Measurements from ENCODE around the gene RABL2B.

The RABL2B gene

DNA sequence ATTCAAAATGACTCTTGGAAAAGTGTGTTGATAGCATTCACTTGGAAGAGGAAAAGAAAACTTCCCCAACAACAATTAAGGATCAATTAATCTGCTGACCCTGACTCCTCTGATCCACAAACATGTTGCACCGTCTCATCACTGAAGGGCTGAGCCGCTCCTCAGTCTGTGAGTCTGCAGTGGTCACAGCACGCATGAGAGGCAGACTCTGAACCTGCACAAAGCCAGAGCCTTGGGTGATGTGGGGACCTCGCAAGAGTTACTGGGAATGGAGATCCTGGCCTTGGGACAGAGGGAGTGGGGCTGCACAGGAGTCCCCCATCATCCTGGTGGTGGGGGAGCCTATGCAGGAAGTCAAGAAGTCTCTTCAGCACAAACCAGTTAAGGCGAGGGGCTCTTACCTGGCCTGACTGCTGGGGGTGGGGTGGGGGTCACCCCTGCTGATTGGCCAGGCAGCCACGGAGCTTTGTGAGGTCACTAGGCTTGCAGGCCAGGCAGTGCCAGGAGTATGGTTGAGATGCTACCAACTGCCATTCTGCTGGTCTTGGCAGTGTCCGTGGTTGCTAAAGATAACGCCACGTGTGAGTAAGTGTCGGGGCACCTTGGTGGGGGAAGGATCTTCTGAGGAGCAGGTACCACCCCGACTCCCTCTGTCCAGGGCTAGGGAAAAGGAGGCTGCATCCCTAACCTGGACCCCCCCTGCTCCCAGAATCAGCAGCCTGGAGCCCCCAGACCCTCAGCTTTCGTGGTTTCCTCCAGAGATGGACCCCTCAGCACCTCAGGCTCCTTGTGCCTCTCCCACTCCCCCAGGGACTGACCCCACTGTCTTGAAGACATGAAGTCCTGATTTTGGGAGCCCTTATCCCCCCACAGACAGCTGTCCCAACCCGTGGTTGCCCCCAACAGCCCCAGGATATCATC lies 45.4 kb downstream of the RABL2B start, which contains the start of gene ACR:
Gene ACR, plus strand, starts transcription at position 477 of the 921 bp plus-strand sequence. Its CDS starts 32 bp downstream, at position 509.
- no peak for DNase-seq

DNA sequence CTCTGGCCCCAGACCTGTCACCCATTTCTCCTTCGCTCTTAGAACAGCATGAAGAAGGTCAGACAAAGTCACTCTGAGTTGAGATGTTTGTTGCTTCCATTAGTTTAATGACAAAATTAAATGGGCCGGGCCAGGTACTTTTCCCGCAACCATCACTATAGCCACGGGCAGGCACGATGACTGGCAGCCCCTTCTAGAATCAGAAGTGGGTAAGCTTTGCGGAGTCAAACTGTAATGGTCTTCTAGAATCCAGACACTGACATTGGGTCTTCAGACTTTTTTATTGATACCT lies 47.8 kb downstream of the RABL2B start:
- DNase-seq, result no peak

DNA sequence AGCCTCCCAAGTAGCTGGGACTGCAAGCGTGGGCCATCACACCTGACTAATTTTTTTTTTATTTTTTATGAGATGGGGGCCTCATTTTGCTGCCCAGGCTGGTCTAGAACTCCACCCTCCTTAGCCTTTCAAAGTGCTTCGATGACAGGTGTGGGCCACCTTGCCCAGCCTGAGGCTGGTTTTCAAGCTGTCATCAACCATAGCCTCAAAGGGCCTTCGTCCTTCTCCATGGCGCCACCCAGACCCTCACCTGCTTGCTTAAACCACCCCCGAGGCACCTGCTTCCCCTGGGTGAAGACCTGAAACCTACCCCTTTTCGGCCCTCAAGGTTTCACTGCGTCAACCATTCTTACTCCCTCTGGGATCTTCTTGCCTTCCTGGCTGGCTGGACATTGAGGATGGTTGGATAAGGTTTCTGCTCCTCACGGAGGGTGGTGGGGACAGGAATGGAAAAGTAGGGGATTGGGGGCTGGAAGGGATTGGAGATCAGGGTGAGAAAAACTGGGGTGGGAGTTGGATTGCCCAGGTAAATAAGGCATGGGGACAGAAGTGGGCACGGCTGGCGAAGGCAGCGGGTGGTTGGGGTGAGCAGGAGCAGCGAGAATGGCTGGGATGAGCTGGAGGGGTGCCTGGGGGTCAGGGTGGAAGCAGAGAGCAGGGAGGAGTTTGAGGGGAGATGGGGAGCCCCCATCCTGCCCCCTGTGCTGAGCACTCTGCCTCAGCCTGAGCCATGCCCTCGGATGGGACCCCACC lies 48.3 kb downstream of the RABL2B start:
- no peak for DNase-seq

DNA sequence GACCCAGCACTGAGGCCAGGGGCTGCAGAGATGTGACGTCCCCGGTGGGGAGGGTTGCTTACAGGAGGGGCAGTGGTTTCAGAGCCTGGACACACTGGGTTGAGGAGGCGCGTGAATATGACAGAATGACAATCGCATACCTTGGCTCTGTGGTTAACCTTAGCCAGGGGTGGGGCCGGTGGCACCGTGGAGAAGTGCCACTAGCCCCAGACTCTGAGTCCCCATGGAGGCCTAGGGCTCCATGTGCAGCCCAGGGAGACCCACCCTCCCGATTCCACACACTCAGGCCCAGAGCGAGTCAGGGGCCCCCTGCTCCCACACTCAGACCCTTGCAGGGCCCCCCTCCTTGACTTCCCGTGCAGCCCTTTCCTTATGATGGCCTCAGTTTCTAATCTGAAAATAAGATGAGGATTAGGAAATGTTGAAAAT lies 49.1 kb downstream of the RABL2B start:
- no peak for DNase-seq

DNA sequence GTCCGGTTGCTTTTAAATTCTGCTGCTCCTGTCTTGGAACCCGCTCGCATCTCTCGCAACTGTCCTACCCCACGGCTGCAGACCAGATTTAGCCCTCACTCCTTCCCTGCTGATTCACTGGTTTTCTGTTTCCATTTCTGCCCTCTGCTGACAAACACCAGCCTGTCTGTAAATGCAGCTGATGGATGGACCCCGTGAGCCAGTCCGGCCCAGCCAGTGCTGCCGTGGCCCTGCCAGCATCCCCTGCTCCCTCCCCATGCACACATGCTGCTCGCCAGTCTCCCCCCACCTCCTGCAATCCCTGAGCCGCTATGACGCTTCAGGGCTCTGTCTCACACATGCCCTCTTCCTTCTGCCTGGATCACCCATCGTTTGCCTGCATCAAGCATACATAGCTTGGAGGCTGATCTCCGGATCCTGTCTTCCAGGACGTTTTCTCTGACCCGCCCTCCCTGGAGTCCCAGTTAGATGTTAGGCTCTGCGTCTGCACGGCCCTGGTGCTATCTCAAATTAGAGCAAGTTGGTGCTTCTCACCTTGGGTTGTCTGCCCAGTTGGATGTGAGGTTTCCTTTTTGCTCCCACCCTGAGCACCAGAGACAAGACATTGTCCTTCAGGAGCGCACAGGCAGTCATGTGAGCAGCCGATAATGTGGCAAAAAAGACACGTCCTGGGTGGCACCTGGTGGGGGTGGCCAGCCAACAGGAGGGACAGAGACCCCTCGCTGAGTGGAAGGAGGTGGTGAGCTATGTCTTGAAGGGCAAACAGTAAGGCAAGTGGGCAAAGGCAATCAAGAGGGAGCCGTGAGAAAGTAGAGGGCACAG lies 49.7 kb downstream of the RABL2B start:
- no peak for DNase-seq

DNA sequence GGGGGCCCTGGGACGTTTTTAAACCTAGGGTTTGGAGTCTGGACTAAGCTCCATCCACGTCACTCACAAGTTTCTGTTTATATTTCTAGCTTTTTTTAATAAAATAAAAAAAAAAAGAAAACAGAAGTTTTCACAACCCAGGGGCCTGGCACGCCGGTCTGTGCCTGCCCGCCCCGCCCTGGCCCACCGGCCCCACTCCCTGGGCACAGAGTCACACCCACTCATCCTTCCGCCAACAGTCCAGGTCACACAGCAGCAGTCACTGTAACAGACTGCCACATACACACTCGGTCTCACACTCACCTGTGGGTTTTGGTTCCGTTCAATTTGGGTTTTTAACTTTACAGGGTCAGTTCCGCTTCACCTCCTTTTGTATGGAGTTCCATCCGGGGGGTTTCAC lies 50.8 kb downstream of the RABL2B start:
- DNase-seq, result no peak

DNA sequence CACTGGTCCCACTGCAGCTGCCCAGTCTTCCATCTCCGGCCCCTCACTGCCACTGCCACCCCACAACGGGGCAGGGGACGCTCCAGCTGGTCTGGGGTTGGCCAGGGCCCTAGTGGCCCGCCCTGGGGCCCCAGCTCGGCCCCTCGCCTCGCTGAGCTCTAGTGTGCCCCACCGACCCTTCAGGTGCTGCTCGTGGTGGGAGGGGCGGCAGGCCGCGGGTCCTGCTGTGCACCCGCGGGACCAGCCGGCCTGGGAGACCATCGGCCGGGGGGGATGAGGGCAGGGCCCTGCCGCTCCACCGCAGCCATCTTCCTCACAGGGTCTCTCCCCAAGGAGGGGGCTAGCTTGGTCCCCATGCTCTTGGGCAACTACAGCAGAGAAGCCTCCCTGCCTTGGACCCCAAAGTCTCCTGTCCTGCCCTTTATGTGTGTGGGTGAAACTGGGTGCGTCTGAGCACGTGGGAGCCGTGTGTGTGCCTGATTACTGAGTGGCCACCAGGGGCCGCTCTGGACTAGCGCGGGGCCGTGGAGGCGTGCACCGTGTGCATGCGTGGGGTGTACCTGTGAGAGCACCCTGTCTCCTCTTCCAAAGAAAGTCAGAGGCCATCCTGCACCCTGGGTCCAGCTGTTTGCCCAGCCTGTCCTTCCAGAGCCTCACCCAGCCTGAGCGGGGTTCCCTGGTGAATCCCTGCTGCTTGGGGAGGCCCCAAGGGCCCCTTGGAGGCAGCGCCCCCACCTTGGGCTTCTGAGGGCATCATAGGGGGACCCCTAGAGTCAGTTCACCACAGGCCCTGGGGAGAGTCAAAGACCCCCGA lies 51.4 kb downstream of the RABL2B start:
- DNase-seq, result peak in 4 of 5 donors; percentile 36 to 54 (median 53)

DNA sequence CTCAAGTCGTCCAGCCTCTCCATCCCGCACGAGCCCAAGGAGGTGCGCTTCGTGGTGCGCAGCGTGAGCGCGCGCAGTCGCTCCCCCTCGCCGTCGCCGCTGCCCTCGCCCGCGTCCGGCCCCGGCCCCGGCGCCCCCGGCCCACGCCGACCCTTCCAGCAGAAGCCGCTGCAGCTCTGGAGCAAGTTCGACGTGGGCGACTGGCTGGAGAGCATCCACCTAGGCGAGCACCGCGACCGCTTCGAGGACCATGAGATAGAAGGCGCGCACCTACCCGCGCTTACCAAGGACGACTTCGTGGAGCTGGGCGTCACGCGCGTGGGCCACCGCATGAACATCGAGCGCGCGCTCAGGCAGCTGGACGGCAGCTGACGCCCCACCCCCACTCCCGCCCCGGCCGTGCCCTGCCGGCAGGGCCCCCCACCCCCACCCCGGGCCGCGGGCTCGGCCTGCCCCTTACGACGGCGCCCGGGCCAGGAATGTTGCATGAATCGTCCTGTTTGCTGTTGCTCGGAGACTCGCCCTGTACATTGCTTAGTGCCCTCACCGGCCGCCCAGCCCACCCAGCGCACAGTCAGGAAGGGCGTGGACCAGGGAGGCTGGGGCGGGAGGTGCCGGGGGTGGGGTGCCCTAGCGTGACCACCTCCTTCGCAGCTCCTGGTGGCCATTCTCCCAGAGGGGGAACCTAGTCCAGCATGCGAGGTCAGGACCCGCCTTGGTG lies 52.3 kb downstream of the RABL2B start:
- DNase-seq, result no peak

DNA sequence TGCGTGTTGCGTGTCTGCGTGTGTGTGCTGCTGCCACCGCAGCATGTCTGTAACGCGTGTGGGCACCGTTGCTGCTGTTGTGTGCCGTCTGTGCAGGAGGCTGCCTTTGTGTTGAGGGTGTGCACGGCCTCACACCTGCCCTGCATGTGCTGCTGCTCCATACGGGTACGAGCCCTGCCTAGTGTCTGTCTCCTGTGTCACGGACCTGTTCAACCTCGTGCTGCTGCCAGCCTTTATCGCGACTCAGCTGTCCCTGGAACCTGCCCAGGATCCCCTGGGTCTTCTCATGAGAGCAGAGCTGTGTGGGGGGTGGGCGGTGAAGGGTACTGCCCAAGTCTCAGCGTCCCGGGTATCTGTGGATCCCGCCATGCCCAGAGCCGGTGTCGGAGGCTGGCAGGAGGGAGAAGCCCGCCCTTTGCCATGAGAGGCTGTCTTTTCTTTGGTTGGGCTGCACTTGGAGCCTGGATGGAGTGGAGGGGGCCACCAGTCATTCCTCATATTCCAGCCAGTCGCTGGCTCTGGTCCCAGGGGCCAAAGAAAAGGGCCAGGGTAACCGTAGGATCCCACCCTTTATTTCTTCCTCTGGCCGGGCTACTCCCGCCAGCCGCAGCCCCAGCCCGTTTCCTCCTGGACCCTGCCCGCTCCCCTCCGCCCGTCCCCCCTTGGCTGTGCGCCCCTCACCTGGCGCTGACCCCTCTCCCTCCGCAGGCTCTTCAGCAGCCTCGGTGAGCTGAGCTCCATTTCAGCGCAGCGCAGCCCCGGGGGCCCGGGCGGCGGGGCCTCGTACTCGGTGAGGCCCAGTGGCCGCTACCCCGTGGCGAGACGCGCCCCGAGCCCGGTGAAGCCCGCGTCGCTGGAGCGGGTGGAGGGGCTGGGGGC lies 53.2 kb downstream of the RABL2B start:
- no peak for DNase-seq

DNA sequence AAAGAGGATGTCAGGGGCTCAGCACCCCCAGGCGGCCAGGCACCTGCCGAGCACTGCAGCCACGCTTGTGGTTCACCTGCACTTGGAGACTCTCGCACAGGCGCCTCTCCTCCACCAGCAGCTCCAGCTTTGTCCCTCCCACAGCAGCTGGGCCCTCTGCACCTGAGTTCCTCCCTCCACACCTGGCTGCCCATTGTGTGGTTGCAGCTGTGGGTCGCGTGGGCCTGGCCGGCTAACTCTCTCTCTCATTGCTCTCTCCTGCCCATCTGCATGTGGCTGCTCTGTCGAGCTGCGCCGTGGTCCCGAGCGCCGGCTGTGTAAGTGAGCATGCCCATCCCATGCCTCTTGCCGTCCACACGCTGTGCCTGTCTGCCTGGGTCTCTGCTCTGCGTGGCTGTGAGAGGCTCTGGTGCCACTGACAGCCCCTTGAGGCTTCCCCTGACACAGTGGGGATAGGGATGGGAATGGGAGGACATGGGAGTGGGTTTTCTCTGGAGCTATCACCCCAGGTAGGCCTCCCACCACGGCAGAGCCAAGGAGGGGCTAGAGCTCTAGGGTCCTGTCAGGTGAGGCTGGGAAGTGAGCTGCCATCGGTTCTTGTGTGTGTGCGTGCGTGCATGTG lies 53.9 kb downstream of the RABL2B start:
- no peak for DNase-seq

DNA sequence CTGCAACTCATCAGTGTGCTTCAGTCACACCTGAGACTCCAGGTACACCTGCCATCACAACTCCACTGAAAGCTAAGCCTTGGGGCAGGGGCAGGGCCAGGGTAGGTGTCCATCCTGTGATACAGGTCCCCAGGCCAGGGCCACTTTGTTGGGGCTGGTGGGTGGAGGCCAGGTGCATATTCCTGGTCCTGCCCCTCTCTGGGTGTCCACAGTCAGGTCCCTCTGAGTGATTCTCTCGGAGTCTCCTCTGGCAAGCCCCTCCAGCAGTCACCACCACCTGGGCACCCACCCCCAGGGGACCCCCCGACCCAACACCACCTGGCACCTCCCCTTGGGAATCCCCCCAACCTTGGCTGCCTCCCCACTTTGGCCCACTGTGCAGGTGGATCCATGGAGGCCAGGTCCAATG lies 54.9 kb downstream of the RABL2B start:
- DNase-seq, result no peak

DNA sequence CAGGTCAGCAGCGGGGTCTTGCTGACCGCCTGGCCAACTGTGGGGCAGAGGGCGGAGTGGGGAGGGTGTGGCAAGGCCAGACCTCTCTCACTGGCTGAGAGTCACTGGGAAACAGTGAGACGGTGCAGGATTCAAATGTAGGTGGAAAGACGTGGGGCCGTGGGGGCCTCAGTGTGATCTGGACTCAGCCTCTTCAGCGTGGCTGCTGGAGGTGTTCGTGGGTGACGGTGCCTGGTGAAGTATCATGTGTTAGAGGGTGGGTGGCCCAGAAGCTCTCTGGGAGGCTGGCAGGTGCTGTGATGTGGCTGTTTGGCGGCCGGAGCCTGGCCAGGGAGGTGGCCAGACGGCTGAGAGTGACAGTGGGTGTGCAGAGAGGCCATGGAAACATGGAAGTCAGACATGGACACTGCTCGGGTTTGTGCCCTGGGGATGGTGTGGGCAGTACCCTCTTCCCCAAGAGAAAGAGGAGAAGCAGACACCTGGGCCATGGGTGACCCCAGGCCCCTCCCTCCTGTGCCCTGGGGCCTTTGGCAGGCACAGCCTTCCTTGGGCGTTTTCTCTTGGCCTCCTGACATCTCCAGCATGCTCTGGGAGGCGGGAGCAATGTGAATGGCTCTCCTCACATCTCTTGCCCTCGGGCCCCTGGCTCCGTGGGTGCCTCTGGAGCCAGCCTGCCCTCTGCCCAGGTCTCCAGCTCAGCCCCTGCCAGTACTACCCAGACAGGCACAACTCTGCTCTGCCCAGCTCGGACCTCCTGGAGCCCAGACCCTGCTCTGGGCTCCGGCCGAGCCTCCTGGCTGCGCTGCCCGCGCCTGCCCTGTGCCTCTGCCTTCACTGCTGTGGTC lies 55.5 kb downstream of the RABL2B start:
- no peak for DNase-seq

DNA sequence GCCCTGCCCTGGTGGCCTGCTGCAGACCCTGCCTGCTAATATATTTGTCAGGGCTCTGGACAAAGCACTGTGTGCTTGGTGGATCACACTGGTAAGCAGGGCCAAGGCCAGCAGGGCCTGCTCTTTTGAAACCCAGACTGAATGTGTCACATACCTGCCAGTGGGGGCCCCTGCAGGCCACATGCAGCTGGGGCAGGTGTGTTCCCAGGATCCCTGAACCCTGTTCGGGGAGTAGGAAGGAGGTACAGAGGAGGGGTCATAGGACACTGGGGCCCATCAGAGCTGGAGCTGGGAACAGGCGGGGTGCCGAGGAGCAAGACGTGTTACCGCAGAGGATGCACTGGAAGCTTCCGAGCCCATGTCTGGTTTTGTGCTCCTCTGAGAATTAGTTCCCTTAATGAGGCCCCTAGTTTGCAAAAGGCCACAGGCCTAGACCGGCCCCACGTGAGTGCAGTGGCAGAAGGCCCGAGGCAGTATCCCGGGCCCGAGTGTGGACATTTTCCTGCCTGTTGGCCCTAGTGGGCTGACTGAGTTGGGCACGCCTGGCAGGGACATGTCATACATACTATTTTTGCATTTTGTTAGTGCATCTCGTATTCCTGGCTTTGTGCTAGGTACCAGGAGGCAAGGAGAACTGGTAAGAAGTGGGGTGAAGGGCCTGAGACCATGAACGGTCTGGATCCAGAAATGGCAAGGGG lies 56.6 kb downstream of the RABL2B start:
- DNase-seq, result no peak

DNA sequence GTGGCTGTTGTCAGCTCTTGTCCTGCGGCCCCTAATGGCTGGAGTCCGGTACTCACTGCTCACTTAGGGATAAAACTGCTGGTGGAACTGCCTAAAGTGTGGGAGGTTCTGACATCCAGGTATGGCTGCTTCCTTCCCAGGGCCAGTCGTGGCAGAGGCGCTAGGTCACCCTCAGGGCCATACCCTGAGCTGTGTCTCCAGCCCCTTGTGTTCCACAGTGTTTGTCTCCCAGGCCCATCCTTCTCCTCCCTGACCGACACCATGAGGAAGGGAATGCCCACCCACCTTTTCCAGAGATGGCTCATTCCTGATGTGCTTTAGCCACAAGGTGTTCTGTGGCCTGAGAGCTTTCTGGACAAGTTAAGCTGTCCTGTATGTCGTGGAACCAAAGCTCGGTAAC lies 57.8 kb downstream of the RABL2B start:
- DNase-seq, result no peak

DNA sequence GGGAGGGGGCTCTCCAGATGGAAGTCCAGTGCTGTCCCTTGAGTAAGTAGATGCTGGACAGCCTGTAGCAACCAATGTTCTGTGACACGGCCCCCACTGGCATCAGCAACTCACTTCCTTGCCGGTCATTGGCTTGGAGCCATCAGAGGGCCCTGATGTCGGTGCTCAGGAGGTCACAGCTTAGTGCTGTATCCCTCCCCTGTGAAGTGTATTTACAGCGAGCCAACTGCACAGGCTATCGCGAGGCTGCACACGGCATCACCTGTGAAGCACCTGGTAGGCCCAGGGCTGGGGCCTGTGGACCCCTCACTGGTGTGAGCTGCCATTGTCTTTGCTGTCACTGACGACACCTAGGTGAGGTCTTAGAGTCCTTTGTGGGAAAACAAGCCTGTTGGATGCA lies 58.8 kb downstream of the RABL2B start:
- DNase-seq, result no peak

DNA sequence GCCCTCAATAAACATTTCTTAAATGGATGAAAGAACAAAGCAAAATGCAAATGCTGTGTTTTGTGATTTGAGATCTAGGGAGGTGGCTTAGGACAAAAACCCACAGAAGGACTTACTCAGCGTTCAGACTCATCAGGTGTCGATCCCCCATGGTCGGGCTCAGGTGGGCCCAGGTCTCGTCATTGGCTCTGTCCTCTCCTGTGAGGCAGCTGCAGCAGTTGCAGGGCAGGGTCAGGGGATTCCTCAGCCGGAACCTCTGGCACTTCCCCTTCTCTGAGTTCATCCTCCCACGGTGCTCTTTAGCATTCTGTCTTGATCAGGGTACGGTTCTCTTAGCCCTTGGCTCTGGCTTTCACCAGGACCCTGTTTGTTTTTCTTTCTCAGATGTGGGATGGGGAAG lies 59.4 kb downstream of the RABL2B start:
- DNase-seq, result no peak

DNA sequence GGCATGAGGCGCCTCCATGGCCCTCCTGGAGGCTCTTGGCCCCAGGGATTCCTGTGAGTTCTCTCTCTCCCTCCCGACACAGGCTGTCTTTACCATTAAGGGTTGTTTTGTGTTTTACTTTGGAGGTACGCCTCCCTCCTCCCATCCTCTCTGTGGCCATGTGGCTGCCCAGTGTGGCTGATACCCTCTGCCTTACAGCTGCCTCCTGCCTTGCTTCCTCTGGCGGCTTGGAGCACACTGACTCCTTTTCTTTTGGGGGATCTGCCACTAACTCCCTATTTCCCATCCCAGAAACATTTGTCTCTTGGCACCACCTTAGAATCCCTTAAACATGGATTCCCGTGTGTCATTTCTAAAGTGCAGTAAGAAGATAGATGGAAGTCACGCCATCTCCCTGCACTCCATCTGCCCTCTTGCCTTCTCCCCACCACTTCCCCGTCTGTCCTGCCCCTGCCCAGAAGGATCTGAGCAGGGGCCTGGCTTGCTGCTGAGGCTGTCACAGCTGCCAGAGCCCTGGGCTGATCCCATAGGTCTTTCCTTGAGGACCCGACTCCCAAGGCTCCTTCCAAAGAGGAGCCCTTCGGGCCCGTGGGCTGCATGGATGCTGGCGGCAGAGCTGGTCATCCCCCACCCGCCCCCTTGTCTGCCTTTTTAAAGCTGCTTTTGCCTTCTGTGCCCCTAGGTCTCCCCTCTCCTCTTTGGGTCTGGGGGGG lies 60.6 kb downstream of the RABL2B start:
- no peak for DNase-seq
